Right forelimb (tissue), 1 donor: Measurements from ENCODE around the gene PPFIA3.
A peak's percentile ranks its signal among the peaks of the same experiment; 100 is the strongest.
"Not testable (repeated sequence)": the region's sequence is repeated elsewhere in the genome, so short reads cannot be mapped to it uniquely, and the experiment has no call there.

Experiments
- DNase-seq: peaks from one replicate; pipeline ENCODE4 v3.0.0-alpha.2; 2018

The PPFIA3 gene

GRCh38 chr19:49103331-49104085 lies 15.8 kb upstream of the PPFIA3 start:
- DNase-seq: no peak

GRCh38 chr19:49104229-49104864 lies 15.0 kb upstream of the PPFIA3 start:
- no peak for DNase-seq

GRCh38 chr19:49106648-49107135 lies 12.7 kb upstream of the PPFIA3 start:
- DNase-seq: no peak

- no peak for DNase-seq
Observed at GRCh38 chr19:49107625-49108459, 11.5 kb upstream of the PPFIA3 start.

- no peak for DNase-seq
Observed at GRCh38 chr19:49109051-49109450, 10.3 kb upstream of the PPFIA3 start.

- DNase-seq: no peak
Observed at GRCh38 chr19:49109569-49110233, 9.6 kb upstream of the PPFIA3 start.

GRCh38 chr19:49110567-49110966 lies 8.8 kb upstream of the PPFIA3 start:
- DNase-seq: no peak

GRCh38 chr19:49111218-49111998 lies 7.9 kb upstream of the PPFIA3 start:
- DNase-seq: no peak

- DNase-seq: peak; percentile 87
Observed at GRCh38 chr19:49113762-49114629, 5.3 kb upstream of the PPFIA3 start, which contains the start of gene LIN7B. LIN7B (plus strand) TSS chr19:49114370; CDS start chr19:49114405, 35 bp downstream.

- DNase-seq: peak; percentile 81
Observed at GRCh38 chr19:49114630-49115363, 4.5 kb upstream of the PPFIA3 start.

GRCh38 chr19:49116544-49116943 lies 2.8 kb upstream of the PPFIA3 start:
- DNase-seq: no peak

- DNase-seq: no peak
Observed at GRCh38 chr19:49117677-49118564, 1.4 kb upstream of the PPFIA3 start.

- DNase-seq: peak; percentile 95
Observed at GRCh38 chr19:49118565-49119410, 556 bp upstream of the PPFIA3 start, which contains the start of gene C19orf73. C19orf73 (minus strand) TSS chr19:49119143; CDS start chr19:49119022, 121 bp downstream.

- DNase-seq: no peak
Observed at GRCh38 chr19:49120325-49120683, 960 bp downstream of the PPFIA3 start.

- no peak for DNase-seq
Observed at GRCh38 chr19:49120868-49121267, 1.5 kb downstream of the PPFIA3 start.

- not testable (repeated sequence) for DNase-seq
Observed at GRCh38 chr19:49121841-49122240, 2.5 kb downstream of the PPFIA3 start.

- not testable (repeated sequence) for DNase-seq
Observed at GRCh38 chr19:49123285-49123684, 3.9 kb downstream of the PPFIA3 start.
